H1 (cell line): ENCODE results near the gene PSAP. TPM values are rescaled to one million over a fixed set of nuclear protein-coding genes. Genes with fewer than 3 reads are reported as not detected.

Source experiments
- CTCF ChIA-PET: fragments of 300-600 bp; sonication (Branson Sonifier 250); formaldehyde crosslinking; loops from one replicate; lab custom pipeline; 2021; ENCODE audit not compliant: partially characterized antibody; lab: Charles Lee
- POLR2A ChIA-PET: fragments of 300-600 bp; sonication (Branson Sonifier 250); formaldehyde crosslinking; loops from one replicate; lab custom pipeline; 2021; ENCODE audit warnings: inconsistent platforms; ENCODE audit not compliant: partially characterized antibody; lab: Charles Lee
- DNase-seq, 2 experiments: peaks; one replicate each; pipeline versions ENCODE4 v3.0.0 to v3.0.0-alpha.2; 2010 to 2022; ENCODE audit warnings: low spot score in 2 of 2, low read depth in 1 of 2, mixed read lengths in 1 of 2
- FAIRE-seq: peaks from 2 replicates; lab custom pipeline; 2011; peaks lifted over from hg19 to GRCh38; lab: Jason Lieb, UNC
- H2AFZ ChIP-seq: 2 replicates; pipeline ENCODE4 v1.8.1; 2012; ENCODE audit warnings: low read length, inconsistent platforms
- H2AK5ac ChIP-seq: 2 replicates; pipeline ENCODE4 v1.6.1; 2013; ENCODE audit warnings: low read depth, low read length
- H2BK120ac ChIP-seq: replicated peaks from 2 replicates; pipeline ENCODE3; 2013; ENCODE audit warnings: low read depth, low read length, inconsistent platforms
- H2BK12ac ChIP-seq: 2 replicates; pipeline ENCODE4 v1.6.1; 2013; ENCODE audit warnings: low read depth, low read length
- H2BK15ac ChIP-seq: 2 replicates; pipeline ENCODE4 v1.6.1; 2013; ENCODE audit warnings: low read length
- H2BK20ac ChIP-seq: 2 replicates; pipeline ENCODE4 v1.6.1; 2013; ENCODE audit warnings: low read length
- H2BK5ac ChIP-seq: 2 replicates; pipeline ENCODE4 v1.6.1; 2013; ENCODE audit warnings: low read depth, low read length
- H3K14ac ChIP-seq: 2 replicates; pipeline ENCODE4 v1.6.1; 2013; ENCODE audit warnings: inconsistent platforms; ENCODE audit not compliant: insufficient read length
- H3K18ac ChIP-seq: 2 replicates; pipeline ENCODE4 v1.6.1; 2013; ENCODE audit warnings: low read length; ENCODE audit errors: extremely low read depth
- H3K23ac ChIP-seq: 2 replicates; pipeline ENCODE4 v1.6.1; 2013; ENCODE audit warnings: inconsistent platforms; ENCODE audit not compliant: insufficient read length
- H3K23me2 ChIP-seq: 2 replicates; pipeline ENCODE4 v1.6.1; 2013; ENCODE audit warnings: low read depth, low read length
- H3K27ac ChIP-seq: 2 replicates; pipeline ENCODE4 v1.6.1; 2011; ENCODE audit warnings: low read depth, low read length, inconsistent platforms
- H3K27me3 ChIP-seq, 4 experiments: replicated peaks in 1 of 4; 1 replicate in 1 of 4; 2 replicates in 3 of 4; pipeline versions ENCODE4 v1.6.1 to v1.8.1; 2011 to 2013; ENCODE audit warnings: low read length in 3 of 4, mild to moderate bottlenecking in 3 of 4, inconsistent platforms in 2 of 4, mixed read lengths in 2 of 4, moderate library complexity in 1 of 4; ENCODE audit not compliant: control insufficient read depth in 3 of 4, insufficient read depth in 3 of 4; ENCODE audit errors: extremely low read depth in 1 of 4
- H3K36me3 ChIP-seq, 4 experiments: 2 replicates each; pipeline versions ENCODE4 v1.6.1 to v1.8.1; 2011 to 2013; ENCODE audit warnings: mild to moderate bottlenecking in 4 of 4, low read length in 3 of 4, moderate library complexity in 2 of 4, control low read depth in 1 of 4, inconsistent platforms in 1 of 4; ENCODE audit not compliant: insufficient read depth in 4 of 4, control insufficient read depth in 2 of 4
- H3K4ac ChIP-seq: replicated peaks from 2 replicates; pipeline ENCODE3; 2013; ENCODE audit warnings: low read length, low read depth, mixed read lengths, inconsistent platforms; ENCODE audit not compliant: insufficient read length
- H3K4me1 ChIP-seq, 4 experiments: replicated peaks in 1 of 4; 1 replicate in 1 of 4; 2 replicates in 3 of 4; pipeline versions ENCODE4 v1.6.1 to v1.8.1; 2011 to 2013; ENCODE audit warnings: low read length in 3 of 4, inconsistent platforms in 2 of 4, mixed read lengths in 1 of 4; ENCODE audit not compliant: insufficient read depth in 4 of 4, control insufficient read depth in 3 of 4
- H3K4me2 ChIP-seq, 2 experiments: 2 replicates each; pipeline versions ENCODE4 v1.6.1 to v1.8.1; 2011 to 2013; ENCODE audit warnings: low read depth in 2 of 2, low read length in 2 of 2, control low read depth in 1 of 2, inconsistent platforms in 1 of 2, mild to moderate bottlenecking in 1 of 2; ENCODE audit not compliant: insufficient read depth in 1 of 2
- H3K4me3 ChIP-seq, 4 experiments: fragments of 200-600, 300-600 bp in 1 of 4; sonication (generic), shearing (Covaris generic), sonication (Bioruptor Twin) in 1 of 4; 2 replicates each; pipeline versions ENCODE4 v1.5.1 to v1.8.1; 2011 to 2016; ENCODE audit warnings: low read length in 4 of 4, low read depth in 3 of 4, control low read depth in 2 of 4, inconsistent platforms in 2 of 4, mild to moderate bottlenecking in 2 of 4, mixed read lengths in 1 of 4, moderate library complexity in 1 of 4; ENCODE audit not compliant: insufficient read depth in 2 of 4; ENCODE audit errors: extremely low read depth in 1 of 4
- H3K56ac ChIP-seq: replicated peaks from 2 replicates; pipeline ENCODE3; 2013; ENCODE audit warnings: low read depth, mild to moderate bottlenecking, mixed read lengths, low read length, inconsistent platforms; ENCODE audit not compliant: insufficient read length
- H3K79me1 ChIP-seq: 2 replicates; pipeline ENCODE4 v1.6.1; 2013; ENCODE audit warnings: low read depth, low read length, control low read depth
- H3K79me2 ChIP-seq, 2 experiments: 2 replicates each; pipeline versions ENCODE4 v1.6.1 to v1.8.1; 2012 to 2013; ENCODE audit warnings: low read length in 2 of 2, mild to moderate bottlenecking in 2 of 2, inconsistent platforms in 1 of 2; ENCODE audit not compliant: insufficient read depth in 2 of 2, control insufficient read depth in 1 of 2
- H3K9ac ChIP-seq, 4 experiments: replicated peaks in 1 of 4; 1 replicate in 1 of 4; 2 replicates in 3 of 4; pipeline versions ENCODE4 v1.6.1 to v1.8.1; 2011 to 2013; ENCODE audit warnings: low read depth in 3 of 4, low read length in 3 of 4, control low read depth in 2 of 4, mild to moderate bottlenecking in 2 of 4, moderate library complexity in 2 of 4, inconsistent platforms in 1 of 4; ENCODE audit errors: extremely low read depth in 1 of 4
- H3K9me3 ChIP-seq, 2 experiments: 2 replicates each; pipeline versions ENCODE4 v1.6.1 to v1.8.1; 2012 to 2013; ENCODE audit warnings: mild to moderate bottlenecking in 2 of 2, moderate library complexity in 2 of 2, control low read depth in 1 of 2, inconsistent platforms in 1 of 2, low read depth in 1 of 2, low read length in 1 of 2, mixed read lengths in 1 of 2; ENCODE audit not compliant: insufficient read depth in 2 of 2
- H4K20me1 ChIP-seq, 2 experiments: replicated peaks in 1 of 2; 2 replicates each; pipeline versions ENCODE3 to v1.8.1; 2011 to 2013; ENCODE audit warnings: inconsistent platforms in 2 of 2, low read length in 2 of 2, mild to moderate bottlenecking in 1 of 2; ENCODE audit not compliant: insufficient read depth in 2 of 2, control insufficient read depth in 1 of 2
- H4K5ac ChIP-seq: 2 replicates; pipeline ENCODE4 v1.6.1; 2013; ENCODE audit warnings: low read length, low read depth, mixed read lengths, inconsistent platforms; ENCODE audit not compliant: insufficient read length
- H4K8ac ChIP-seq: 2 replicates; pipeline ENCODE4 v1.8.0; 2013; ENCODE audit warnings: mild to moderate bottlenecking, moderate library complexity, low read length, inconsistent platforms; ENCODE audit not compliant: insufficient read depth; ENCODE audit errors: extremely low read depth
- H4K91ac ChIP-seq: replicated peaks from 2 replicates; pipeline ENCODE3; 2013; ENCODE audit warnings: low read length, mixed read lengths, inconsistent platforms; ENCODE audit not compliant: insufficient read length
- HDAC6 ChIP-seq: IDR thresholded peaks from one replicate; pipeline ENCODE4 v1.7.1; 2012; ENCODE audit warnings: low read depth, mild to moderate bottlenecking, inconsistent platforms, low read length, moderate library complexity
- PHF8 ChIP-seq: fragments of 200-600 bp; sonication (generic); conservative IDR thresholded peaks from 2 replicates; pipeline ENCODE4 v1.7.1; 2012; ENCODE audit warnings: low read depth, mild to moderate bottlenecking, inconsistent platforms, low read length, moderate library complexity
- POLR2AphosphoS5 ChIP-seq: IDR thresholded peaks from 2 replicates; pipeline ENCODE4 v1.6.1; 2011; ENCODE audit warnings: low read depth, low read length
- RAD21 ChIP-seq, 2 experiments: IDR thresholded peaks in 1 of 2; conservative IDR thresholded peaks in 1 of 2; 2 replicates each; pipeline ENCODE4 v1.6.1; 2011; ENCODE audit warnings: low read depth in 2 of 2, low read length in 2 of 2, improper control_type of control experiment in 1 of 2, inconsistent platforms in 1 of 2, mild to moderate bottlenecking in 1 of 2, moderate library complexity in 1 of 2
- WGBS, 2 experiments: shearing (Covaris generic) in 1 of 2; methylation state at CpG; one replicate each; pipeline versions ENCODE4 v1.1.6 to v1.1.7; 2013 to 2015; ENCODE audit warnings: low lambda C conversion rate in 2 of 2, mixed read lengths in 2 of 2, inconsistent platforms in 1 of 2, low coverage in 1 of 2, missing lambda C conversion rate in 1 of 2; ENCODE audit not compliant: insufficient replicate concordance in 2 of 2, insufficient coverage in 1 of 2, insufficient read length in 1 of 2; ENCODE audit errors: extremely low coverage in 1 of 2, missing lambda C conversion rate in 1 of 2; 5-methylcytosine and 5-hydroxymethylcytosine counted together
- polyA plus RNA-seq, 7 experiments: library from polyadenylated mRNA; depleted of rRNA in 3 of 7; stranded (reverse) in 5 of 7; unstranded in 2 of 7; fragments of >200 nt in 5 of 7; fragments of 200-250 nt in 2 of 7; gene quantifications; 1 replicate in 5 of 7; 2 replicates in 1 of 7; 4 replicates in 1 of 7; pipeline versions ENCODE4 v1.2.1 to v1.2.3, GENCODE V29; 2011 to 2013; ENCODE audit warnings: missing spikeins in 2 of 7, mixed read lengths in 2 of 7
- total RNA-seq: library from RNA; stranded (reverse); fragmentation: NEBNext Ultra II Directional; extraction: Animal tissue kit (Norgen Biotek cat#: 25700); gene quantifications from 2 replicates; pipeline ENCODE4 v1.2.1, GENCODE V29; 2021

Gene PSAP
- total and polyA plus RNA-seq, 2 of the 8 experiments (the other 6 are each of a cell fraction or from before 2014, with no cell fraction given), result 386 to 504 TPM

DNA sequence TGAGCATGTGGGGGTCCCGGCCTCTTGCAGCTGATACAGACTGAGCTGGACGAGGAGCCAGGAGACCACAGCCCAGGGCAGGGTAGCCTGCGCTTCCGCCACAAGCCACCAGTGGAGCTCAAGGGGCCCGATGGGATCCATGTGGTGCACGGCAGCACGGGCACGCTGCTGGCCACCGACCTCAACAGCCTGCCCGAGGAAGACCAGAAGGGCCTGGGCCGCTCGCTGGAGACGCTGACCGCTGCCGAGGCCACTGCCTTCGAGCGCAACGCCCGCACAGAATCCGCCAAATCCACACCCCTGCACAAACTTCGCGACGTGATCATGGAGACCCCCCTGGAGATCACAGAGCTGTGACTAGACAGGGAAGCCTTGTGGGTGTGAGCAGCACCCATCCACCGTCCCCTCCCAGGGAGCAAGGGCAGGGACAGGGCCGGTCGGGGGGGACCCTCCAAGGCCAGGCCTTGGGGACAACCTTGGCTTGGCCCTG is 36.1 kb downstream of the PSAP start:
- Histone ChIP-seq H2BK15ac (no peak overlapping the region), H4K91ac (no peak overlapping the region), H3K79me2 (no peaks in the 10 kb centered on the region), H3K9me3 (no peaks in the 10 kb centered on the region), H3K36me3 (peaks cover 21 to 48% (median 40%) of the 10 kb centered on the region in 4 experiments), H3K4me1 (peaks cover 0 to 3% (median 0%) of the 10 kb centered on the region in 4 experiments; a peak in 1 of 7 replicates), H3K79me1 (no peaks in the 10 kb centered on the region), H4K20me1 (peaks cover 4 to 6% of the 10 kb centered on the region in 2 experiments), H3K27ac (no peak overlapping the region), H3K4me3 (no peak overlapping the region), H3K4ac (no peak overlapping the region), H3K23ac (no peak overlapping the region), H3K4me2 (no peak overlapping the region), H3K9ac (no peak overlapping the region), H2BK12ac (no peak overlapping the region), H4K5ac (no peak overlapping the region), H3K27me3 (no peaks in the 10 kb centered on the region), H2AFZ (no peak overlapping the region), H2AK5ac (no peak overlapping the region), H3K23me2 (no peaks in the 10 kb centered on the region), H3K56ac (no peak overlapping the region), H3K18ac (no peak overlapping the region), H2BK20ac (no peak overlapping the region), H2BK5ac (no peak overlapping the region), H4K8ac (no peak overlapping the region; the same call in 1 of the 2 replicates), H2BK120ac (no peak overlapping the region), H3K14ac (no peak overlapping the region)
- ChIA-PET CTCF (interaction anchor here (0.8 to 5.2 kb wide), 19 partner anchors 10 to 112 kb away, joined by 3 to 30 read pairs (median 6); no protein-coding TSS in a partner anchor), POLR2A (interaction anchor here (0.6 to 2.9 kb wide), 5 partner anchors 9 to 68 kb away, joined by 3 to 10 read pairs (median 3); partner anchors contain the start of gene VSIR)
- WGBS, 2 experiments, result 91% methylated on average over 26 of the region's 26 CpGs; no CpG with 5 or more reads in 1 of the 2 experiments
- FAIRE-seq (no peak), DNase-seq (peak in 1 of 2 experiments; percentile 68)
- TF ChIP-seq RAD21 (IDR thresholded peaks at IDR 0.05 in 1 of 2, conservative IDR thresholded peaks at IDR 0.05 in 1 of 2; ENCODE audit: low read depth in 2 of 2, low read length in 2 of 2) (peak; percentile 13 to 32; a peak in 3 of 4 replicates), POLR2AphosphoS5 (peak; percentile 49; the same call in 1 of the 2 replicates), HDAC6 (no peak), PHF8 (no peak)
